GM21515 (cell line): Measurements from ENCODE around the gene IER5.
A peak's percentile ranks its signal among the peaks of the same experiment; 100 is the strongest.
"Not testable (repeated sequence)": the region's sequence is repeated elsewhere in the genome, so short reads cannot be mapped to it uniquely, and the experiment has no call there.

Experiments used
- ATAC-seq: cut with Tn5 transposase; IDR thresholded peaks from one replicate; pipeline ENCODE4 v1.9.1; 2021; ENCODE audit not compliant: unreplicated experiment

Gene IER5

DNA sequence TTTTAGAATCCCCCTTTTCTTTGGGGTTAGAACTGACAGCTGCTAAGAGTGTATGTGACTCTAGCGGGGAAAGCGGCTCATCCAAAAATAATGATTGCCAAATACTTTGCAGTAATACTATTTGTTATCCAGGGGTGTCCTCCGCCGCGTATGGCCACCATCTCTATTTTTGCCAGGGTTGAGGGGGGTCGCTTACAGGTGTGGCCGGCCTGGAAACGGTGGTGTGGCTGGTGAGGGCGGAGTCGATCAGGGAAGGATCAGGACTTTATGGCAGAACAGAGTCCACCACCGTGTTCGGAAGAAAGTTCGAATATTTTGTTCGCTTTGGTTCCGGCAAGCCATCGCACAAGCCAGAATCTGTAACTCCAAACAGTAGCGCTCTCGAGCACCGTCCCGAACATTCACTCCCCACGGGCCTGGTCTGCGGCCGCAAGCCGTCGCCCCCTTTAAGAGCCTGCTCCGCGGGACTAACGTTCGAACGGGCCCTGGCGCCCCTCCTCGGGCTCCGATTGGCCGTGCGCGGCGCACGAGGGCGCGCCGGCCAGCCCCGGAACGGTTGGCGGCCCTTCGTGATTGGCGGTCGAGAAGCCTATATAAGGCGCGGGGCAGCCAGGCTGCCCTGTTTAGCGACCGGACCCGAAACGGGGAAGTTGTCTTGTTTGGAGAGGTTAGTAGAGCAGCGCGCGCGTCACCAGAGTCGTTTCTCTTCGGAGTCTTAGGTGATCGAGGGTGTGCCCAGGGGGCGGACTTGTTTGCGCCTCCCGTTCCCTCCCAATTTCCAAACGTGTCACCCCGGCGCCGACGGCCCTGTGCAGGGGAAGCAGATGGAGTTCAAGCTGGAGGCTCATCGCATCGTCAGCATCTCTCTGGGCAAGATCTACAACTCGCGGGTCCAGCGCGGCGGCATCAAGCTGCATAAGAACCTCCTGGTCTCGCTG is at the start of gene IER5:
IER5 (plus strand) TSS at position 622 of the 938 bp plus-strand sequence; CDS start at position 825, 203 bp downstream.
- ATAC-seq, result peak; percentile 78

DNA sequence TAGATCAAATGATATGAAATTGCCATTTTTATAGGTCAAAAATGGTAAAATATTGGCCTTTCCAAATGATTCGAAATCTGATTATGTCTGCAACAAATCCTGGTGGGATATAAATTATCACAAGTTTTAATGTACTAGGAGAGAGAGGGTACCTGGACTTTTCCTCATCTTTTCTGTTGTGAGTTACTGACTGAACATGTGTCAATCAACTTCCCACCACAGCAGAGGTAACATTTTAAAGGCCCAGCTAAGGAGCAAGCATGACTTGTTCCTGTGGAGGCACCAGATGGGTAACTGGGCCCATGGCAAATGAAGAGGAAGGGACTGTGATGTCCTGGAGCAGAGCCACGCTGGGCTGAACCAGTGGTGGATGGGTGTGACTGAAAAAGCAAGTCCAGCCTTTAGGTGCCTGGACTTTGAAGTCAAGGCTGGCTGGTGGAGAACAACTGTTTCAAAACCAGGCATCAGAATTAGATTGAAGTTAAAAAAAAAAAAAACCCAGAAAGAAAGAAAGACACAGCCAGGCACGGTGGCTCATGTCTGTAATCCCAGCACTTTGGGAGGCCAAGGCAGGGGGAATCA is 48.1 kb upstream of the IER5 start:
- ATAC-seq, result no peak

DNA sequence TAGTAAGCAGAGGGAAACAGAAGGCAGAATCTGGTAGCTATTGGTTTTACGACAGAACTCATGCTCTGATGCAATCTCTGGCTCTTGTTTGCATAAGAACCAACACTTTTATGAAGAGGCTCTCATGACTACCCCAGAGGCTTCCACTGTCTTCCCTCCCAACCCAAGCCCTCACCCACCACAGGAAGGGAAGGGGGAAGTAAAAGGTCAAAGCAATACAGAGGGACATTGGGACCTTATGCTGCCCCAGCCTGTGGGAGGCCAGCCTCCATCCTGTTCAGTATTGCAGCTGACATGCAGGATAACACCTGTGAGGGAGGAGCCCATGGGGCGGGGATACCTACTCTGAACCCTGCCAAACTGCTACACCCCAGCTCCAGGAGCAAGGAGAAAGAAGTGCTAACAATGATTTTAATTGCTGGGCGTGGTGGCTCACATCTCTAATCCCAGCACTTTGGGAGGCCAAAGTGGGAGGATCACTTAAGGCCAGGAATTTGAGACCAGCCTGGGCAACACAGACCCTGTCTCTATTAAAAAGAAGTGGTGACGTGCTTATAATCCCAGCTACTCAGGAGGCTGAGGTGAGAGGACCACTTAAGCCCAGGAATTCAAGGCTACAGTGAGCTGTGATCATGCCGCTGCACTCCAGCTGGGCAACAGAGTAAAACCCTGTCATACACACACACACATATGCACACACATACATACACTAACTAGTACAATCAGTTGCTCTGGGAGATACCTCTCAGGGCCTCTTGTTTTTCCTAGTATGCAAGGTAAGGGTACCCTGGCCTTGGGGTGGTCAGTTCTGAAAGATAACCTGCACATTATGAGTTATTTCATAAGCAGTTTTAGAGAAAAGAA is 45.2 kb upstream of the IER5 start:
- ATAC-seq, result no peak

DNA sequence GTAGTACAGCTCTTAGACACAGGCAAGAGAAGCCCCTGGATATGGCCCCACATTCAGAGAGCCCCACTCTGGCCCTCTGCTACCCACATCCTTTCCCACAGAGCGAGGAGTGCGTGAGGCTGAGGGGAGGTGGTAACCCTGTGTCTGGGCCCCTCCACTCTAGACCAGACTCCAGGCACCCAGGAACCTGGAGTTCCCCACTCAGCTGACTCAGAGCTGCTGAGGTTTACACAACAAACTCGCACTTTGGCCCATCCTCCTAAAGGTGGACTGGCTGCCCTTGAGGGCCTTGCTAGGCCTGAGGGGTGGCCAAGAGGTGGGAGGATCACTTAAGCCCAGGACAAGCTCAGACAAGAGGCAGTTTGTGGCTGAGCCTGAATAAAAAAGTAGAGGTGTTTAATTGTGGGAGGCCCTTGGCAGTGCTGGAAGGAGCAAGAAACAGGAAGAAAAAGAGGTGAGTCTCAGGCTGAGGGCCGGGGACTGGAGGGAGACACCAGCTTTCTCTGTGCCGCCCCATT is 44.0 kb upstream of the IER5 start:
- peak; percentile 71 for ATAC-seq

DNA sequence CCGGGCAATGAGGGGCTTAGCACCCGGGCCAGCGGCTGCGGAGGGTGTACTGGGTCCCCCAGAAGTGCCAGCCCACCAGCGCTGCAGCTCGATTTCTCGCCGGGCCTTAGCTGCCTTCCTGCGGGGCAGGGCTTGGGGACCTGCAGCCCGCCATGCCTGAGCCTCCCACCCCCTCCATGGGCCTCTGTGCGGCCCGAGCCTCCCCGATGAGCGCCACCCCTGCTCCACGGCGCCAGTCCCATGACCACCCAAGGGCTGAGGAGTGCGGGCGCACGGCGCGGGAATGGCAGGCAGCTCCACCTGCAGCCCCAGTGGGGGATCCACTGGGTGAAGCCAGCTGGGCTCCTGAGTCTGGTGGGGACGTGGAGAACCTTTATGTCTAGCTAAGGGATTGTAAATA is 42.6 kb upstream of the IER5 start:
- ATAC-seq, result not testable (repeated sequence)

DNA sequence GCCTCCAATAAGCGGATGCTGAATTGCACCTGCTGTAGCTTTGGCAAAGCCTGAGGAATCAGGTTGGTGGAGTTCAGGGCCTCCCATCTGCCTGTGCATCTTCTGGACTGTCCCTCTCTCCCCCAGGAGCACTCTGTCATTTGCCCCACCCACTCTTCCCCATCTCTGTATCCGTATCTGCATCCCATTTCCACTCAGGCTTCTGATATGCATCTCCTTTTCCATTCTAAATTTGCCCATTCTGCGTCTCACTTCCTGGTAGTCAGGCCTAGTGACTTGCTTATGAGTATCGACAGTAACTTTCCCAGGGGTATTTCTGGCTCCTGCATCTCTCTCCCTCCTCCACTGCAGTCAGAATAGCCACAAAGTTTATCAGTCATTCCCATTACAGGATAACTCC is 39.1 kb upstream of the IER5 start:
- no peak for ATAC-seq

DNA sequence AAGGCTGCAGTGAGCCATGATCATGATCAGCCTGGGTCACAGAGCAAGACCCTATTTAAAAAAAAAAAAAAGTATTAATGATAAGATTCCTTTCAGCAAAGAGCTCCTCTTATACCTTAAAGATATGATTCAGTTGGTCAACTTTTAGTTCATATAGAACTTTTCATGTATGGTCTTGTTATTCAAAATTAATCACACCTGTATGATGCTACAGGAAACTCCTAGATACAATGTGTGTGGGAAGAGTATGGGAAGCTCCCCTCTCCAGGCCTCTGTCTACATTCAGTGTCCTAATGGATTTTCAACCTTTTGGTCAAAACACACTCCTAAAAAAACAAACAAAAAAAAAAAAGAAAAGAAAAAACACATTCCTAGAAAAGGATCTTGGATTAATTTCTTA is 37.6 kb upstream of the IER5 start:
- ATAC-seq, result no peak

DNA sequence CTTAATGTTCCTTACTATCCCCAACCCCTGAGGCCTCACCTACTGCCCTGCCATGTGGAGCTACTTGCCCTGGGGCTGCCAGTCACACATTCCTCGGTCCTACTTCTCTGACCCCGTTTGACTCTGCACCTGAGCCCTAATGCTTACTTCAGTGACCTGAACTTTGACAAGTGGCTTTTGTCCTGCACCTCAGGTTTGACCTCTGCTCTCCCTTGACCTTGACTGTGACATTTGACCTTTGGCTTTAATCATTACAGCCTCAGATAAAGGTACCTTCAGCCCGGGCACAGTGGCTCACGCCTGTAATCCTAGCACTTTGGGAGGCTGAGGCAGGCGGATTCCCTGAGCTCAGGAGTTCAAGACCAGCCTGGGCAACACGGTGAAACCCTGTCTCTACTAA is 31.9 kb upstream of the IER5 start:
- no peak for ATAC-seq

DNA sequence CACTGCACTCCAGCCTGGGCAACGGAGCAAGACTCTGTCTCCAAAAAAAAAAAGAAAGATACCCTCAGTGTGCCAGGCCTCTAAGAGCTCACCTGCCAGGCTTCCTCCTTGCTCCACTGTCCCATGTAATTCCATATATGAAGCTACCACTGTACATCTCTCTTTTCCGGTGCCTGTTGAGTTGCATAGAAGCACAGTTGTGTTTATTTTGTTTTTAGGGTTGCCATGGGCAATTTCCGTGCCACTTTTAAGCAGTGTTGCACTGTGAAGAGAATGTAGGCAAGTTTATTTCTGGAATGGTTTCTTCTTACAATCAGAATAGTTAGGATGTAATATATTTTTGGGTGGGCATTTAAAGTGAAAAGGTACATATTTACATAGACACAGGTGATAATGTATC is 31.4 kb upstream of the IER5 start:
- no peak for ATAC-seq

DNA sequence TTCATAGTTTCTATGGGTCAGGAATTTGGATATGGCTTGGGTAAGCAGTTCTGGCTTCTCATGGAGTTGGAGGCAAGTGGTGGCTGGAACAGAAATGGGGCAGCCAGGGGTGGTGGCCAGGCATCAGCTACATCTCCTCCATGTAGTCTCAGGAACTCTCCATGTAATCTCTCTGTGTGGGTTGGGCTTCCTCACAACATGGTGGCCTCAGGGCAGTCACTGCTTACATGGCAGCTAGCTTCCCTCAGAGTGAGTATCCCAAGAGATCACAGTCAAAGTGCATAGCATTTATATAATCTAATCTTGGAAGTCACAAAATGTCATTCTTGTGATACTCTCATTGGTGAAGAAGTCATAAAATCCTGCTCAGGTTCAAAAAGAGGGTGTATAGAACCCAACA is 29.1 kb upstream of the IER5 start:
- ATAC-seq, result no peak

DNA sequence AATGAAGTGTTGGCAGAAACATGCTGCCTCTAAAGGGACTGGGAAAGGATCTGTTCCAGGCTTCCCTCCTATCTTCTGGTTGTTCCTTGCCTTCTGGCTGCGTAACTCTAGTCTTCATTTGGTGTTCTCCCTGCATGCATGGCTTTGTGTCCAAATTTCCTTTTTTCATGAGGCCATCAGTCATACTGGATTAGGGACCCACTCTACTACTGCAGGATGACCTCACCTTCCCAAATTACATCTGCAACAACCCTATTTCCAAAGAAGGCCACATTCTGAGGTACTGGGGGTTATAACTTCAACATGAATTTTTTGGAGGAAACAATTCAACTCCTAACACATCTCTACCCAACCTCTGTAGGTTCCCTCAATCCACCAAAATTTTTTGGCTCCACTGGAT is 28.4 kb upstream of the IER5 start:
- ATAC-seq, result no peak

DNA sequence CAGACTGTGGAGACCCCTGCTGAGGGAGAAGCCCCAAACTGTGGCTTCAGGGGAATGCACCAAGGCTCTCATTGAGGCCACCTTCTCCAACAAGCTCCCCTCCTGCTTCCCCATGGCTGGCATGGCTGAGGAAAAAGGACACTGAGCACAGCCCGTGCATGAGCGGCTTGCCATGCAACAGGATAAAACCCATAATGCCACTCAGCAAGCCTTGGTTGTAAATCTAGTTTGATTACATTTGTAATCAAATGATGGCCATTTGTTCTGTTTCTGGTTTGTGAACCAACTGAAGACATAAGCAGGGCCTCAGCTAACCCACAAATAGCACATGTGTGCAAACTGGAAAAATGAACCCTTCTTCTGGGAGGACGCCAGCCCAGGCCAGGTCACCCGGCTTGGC is 27.6 kb upstream of the IER5 start:
- ATAC-seq, result not testable (repeated sequence)

DNA sequence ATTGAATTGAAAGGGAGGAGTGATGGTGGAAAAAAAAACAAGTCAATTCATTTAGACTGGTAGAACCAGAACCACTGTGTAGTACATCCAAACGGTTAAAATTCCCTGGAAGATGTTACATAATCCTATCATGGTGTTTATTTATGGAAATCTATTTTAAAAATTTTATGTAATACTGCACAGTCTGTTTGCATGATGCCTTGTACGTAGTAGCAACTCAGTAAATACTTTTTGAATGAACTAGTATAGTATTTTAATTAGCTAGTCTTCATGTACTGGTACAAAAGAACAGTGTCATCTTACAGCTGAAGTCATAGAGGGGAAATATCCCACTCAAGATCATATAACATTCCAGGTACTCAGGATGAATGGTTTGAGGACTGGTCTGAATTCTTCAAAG is 27.0 kb upstream of the IER5 start:
- no peak for ATAC-seq

DNA sequence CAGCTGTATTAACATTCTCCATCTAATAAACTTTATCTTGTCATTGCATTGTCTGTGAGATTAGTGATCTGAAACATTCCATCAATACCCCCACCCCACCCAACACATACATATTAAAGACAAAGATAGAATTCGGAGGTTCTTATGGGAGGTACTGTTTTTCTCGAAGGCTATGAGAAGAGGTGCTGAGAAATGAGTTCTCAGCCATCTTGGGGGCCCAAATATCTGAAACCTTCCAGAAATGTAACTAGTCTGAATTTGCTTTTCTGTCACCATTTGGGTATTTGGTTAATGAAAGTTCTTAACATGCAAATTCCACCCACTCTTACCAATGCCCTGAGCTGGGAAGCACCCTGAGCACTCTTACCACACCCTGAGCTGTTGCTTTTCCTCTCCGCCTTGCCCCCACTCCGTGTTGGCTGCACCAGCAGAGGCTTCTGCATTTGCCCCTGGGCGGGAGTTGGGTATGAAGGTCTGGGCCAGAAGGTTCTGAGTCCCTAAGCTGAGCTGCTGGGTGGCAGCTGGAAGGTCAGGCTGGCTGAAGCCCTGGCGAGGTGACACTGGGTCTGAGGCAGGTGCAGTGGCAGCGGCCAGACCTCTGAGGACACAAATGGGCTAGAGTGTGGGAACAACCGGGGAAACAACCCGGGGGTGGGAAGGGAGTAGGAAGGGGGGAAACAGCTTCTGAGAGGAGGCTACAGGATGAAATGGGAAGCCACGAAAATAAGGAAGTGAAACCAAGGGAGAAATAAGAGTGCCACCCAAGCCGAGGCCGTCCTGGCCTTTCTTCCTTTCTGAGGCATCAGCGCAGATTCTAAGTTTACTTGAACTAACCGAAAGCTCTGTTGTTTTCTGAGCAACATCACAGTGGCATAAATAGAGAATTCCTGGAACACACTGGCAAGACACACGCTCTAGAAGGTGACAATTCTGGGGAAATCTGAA is 26.3 kb upstream of the IER5 start:
- ATAC-seq, result peak; percentile 83

DNA sequence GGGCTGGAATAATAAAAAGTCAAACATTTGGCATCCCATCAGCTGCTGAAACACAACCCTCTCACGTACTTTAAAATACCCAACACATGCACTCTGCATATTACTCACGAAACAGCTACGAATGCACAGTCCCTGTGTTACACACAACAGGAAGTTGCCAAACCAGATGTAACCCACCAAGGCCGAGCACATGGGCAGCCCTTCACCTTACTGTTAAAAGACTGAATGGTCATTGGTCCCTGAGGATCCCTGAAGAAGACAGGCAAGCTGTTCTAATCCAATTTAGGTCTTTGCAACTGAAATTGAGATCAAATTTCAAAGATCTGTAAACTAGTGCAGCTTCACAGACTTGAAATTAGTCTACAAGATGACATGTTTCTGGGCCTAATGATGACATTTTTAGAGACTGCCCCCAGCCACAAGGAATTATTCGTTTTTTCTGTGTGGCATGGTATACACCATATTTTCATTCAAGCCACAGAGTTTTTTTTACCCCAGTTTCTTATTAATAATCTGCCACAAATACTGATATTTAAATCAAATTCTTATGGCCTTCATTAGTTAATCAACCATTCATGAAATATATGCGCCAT is 25.6 kb upstream of the IER5 start:
- peak; percentile 69 for ATAC-seq

DNA sequence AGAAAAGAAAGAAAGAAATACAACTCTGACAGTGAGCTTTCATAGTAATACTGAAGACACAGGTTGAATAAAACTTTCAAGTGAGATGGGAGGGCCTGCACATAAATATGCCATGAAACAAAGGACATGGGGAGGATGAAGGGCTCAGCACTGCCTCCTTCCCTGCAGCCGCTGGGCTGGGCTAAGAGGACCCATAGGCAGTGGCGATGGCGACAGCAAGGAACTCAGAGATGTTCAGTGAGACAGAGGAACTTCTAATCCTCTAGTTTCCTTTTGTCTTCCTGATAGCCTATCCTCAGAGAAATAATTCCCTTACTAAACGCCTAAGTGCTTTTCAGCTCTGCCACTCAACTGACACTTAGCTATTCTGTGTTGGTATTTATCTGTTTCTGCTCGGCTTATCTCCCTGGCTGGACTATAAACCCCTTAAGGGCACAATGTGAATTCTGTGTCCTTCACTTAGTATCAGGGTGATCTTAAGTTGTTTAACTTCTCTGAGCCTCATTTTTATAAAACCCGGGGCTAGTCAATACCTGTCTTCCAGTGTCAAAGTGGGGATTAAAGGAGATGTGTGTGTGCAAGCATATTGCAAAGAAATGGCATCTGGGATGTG is 24.4 kb upstream of the IER5 start:
- no peak for ATAC-seq

DNA sequence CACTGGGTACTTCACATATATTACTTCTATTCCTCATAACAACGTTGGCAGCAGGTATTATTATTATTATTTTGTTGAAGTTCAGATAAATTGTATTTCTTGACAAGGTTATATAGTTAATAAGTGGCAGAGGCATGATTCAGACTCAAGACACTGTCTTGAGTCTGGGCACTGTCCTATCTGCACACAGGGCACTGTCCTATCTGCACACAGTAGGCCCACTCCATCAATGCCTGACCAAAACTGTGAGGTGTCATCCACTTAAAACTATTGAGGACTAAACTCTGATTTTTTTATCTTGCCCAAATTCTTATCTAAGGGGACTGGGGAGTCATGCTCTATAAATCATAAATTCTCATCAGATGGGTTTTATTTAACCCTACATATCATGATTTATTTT is 23.8 kb upstream of the IER5 start:
- no peak for ATAC-seq

DNA sequence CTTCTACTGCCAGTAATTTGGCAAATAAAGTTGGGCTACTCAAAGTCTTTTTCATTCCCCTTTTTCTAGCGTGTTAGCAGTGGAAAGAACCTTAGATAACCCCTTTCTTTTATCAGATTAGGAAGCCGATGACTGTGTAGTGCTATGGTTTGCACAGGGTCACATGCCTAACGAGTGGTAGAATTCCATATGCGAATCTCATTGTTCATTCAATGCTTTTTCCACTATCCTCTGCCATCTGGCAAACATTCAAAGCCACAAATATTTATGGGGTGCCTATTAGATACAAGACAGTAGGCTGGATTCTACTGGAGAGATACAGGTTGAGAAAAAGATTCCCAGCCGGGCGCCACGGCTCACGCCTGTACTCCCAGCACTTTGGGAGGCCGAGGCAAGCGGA is 14.9 kb upstream of the IER5 start:
- no peak for ATAC-seq

DNA sequence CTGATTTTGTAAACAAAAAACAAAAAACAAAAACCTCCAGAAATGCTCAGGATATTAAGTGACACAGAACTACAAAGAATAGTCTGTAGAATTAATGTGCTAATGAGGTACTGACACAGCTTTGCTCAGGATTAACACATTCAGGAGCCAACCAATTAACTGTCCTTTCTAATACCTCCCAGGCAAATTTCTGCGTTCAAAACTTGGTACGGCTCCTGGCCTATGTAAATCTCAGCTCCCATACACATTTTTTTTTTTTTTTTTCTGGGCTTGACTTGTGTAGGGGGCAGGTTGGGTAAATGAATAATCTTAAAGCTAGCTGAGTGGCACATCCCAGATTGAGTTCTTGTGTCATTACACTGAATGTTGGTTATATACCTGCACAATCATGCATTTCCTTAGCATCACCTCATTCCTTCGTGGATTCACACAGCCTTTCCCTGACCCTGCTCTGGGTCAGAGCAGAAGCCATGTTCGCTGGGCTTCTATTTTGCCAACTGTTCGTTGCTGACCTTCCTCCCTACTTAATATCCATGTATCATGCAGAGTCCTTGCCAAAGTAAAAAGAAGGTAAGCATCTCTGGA is 12.6 kb upstream of the IER5 start:
- no peak for ATAC-seq
